WERI-Rb-1 (cell line): ENCODE results near the gene WDR74.

ENCODE experiments used
- DNase-seq: peaks from one replicate; pipeline ENCODE4 v3.0.0-alpha.2; 2020
- H3K27ac ChIP-seq: fragments of 250-450 bp; sonication (Bioruptor Pico); 2 replicates; pipeline ENCODE4 v1.5.1; 2020; ENCODE audit warnings: mild to moderate bottlenecking, moderate library complexity
- H3K27me3 ChIP-seq: fragments of 250-450 bp; sonication (Bioruptor Pico); 2 replicates; pipeline ENCODE4 v1.5.1; 2021; ENCODE audit warnings: mild to moderate bottlenecking, low read depth, moderate library complexity; ENCODE audit not compliant: insufficient read depth, severe bottlenecking
- H3K36me3 ChIP-seq: fragments of 250-450 bp; sonication (Bioruptor Pico); 2 replicates; pipeline ENCODE4 v1.5.1; 2020; ENCODE audit warnings: mild to moderate bottlenecking, moderate library complexity
- H3K4me3 ChIP-seq: 2 replicates; pipeline ENCODE4 v1.5.1; 2011; ENCODE audit warnings: low read depth, mild to moderate bottlenecking, control low read depth, low read length
- H3K9me3 ChIP-seq: fragments of 250-450 bp; sonication (Bioruptor Pico); 2 replicates; pipeline ENCODE4 v1.5.1; 2021; ENCODE audit warnings: mild to moderate bottlenecking, moderate library complexity; ENCODE audit not compliant: severe bottlenecking
- CTCF ChIP-seq: IDR thresholded peaks from 2 replicates; pipeline ENCODE4 v1.5.1; 2011; ENCODE audit warnings: low read depth, mild to moderate bottlenecking, control low read depth, inconsistent platforms, low read length

Gene WDR74

GRCh38 chr11:62788991-62789390 is 50.4 kb downstream of the WDR74 start:
- Histone ChIP-seq H3K9me3 (no peaks in the 10 kb centered on the region), H3K36me3 (peaks cover 72% of the 10 kb centered on the region), H3K27ac (no peak overlapping the region), H3K4me3 (no peak overlapping the region), H3K27me3 (no peaks in the 10 kb centered on the region)
- no peak for DNase-seq
- no peak for TF ChIP-seq CTCF

GRCh38 chr11:62787005-62787759 is 52.2 kb downstream of the WDR74 start, which contains the start of gene TMEM179B:
Gene TMEM179B, plus strand, starts transcription at chr11:62787402. Its CDS starts 30 bp downstream, at chr11:62787432.
- Histone ChIP-seq H3K27ac (peak within 1 kb of the TSS; percentile 89), H3K9me3 (no peaks in the 10 kb centered on the region), H3K27me3 (no peaks in the 10 kb centered on the region), H3K4me3 (peak within 1 kb of the TSS; percentile 91), H3K36me3 (peaks cover 63% of the 10 kb centered on the region)
- DNase-seq: peak; percentile 97
- peak; percentile 65 for TF ChIP-seq CTCF

GRCh38 chr11:62786318-62787004 is 52.9 kb downstream of the WDR74 start:
- DNase-seq: peak; percentile 90
- Histone ChIP-seq H3K36me3 (peaks cover 57% of the 10 kb centered on the region), H3K27me3 (no peaks in the 10 kb centered on the region), H3K4me3 (peak overlapping the region; percentile 91), H3K27ac (peak overlapping the region; percentile 89), H3K9me3 (no peaks in the 10 kb centered on the region)
- TF ChIP-seq CTCF: peak; percentile 98
